Panc1 (cell line): ENCODE results near the gene SGCE.

ENCODE experiments used
- POLR2AphosphoS5 ChIP-seq: IDR thresholded peaks from 2 replicates; pipeline ENCODE4 v1.6.1; 2012; ENCODE audit warnings: mild to moderate bottlenecking, low read depth, low read length, moderate library complexity
- REST ChIP-seq, 2 experiments: IDR thresholded peaks; 2 replicates each; pipeline ENCODE4 v1.6.1; 2011 to 2012; ENCODE audit warnings: low read depth in 2 of 2, control low read depth in 1 of 2, low read length in 1 of 2, mild to moderate bottlenecking in 1 of 2, moderate library complexity in 1 of 2; ENCODE audit not compliant: insufficient read depth in 1 of 2
- TF ChIP-seq, protein P1 (sequence below): fragments of 450-650 bp; IDR thresholded peaks from 2 replicates; pipeline ENCODE4 v1.5.1; 2017; ENCODE audit warnings: mild to moderate bottlenecking

DNA sequence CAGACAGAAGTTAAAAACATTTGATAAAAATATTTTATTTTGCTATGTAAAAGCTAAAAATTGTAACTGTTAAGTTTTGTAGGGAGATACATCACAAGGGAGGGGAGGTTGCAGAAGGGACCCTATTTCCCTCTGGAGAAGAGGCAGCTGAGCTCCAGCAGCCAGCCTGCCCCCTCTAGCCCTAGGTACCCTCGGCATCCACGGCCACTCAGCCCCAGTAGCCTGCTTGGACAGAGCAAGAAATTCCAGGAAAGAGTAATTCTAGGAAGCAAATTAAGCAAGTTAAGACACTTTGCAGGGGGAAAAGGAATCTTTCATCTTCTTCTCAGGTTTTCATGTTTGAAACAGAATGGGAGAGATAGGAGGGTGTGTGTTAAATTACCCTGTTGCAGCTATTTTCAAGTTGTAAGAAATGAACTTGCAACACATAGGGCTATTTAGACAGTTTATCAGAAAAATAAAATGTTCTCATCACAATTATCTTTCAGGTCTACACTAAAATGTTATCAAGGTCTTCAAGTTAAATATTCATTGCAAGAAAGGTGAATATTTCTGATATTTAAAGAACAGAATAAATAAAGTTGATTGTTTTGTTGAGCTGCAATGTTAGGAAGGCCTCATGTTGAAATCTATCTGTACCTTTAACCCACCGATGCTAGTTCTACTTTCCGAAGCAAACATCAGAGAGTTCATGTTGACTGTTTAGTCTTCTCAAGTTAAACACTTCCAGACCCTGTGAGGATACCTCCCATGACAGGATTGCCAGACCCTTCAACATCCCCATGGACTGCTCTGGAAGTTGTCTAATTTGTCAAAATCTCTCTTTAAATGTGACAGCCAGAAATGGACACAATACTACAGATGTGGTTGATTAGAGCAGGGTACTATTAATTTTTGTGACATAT lies 5.5 kb downstream of the SGCE start:
- TF ChIP-seq, protein P1, sequence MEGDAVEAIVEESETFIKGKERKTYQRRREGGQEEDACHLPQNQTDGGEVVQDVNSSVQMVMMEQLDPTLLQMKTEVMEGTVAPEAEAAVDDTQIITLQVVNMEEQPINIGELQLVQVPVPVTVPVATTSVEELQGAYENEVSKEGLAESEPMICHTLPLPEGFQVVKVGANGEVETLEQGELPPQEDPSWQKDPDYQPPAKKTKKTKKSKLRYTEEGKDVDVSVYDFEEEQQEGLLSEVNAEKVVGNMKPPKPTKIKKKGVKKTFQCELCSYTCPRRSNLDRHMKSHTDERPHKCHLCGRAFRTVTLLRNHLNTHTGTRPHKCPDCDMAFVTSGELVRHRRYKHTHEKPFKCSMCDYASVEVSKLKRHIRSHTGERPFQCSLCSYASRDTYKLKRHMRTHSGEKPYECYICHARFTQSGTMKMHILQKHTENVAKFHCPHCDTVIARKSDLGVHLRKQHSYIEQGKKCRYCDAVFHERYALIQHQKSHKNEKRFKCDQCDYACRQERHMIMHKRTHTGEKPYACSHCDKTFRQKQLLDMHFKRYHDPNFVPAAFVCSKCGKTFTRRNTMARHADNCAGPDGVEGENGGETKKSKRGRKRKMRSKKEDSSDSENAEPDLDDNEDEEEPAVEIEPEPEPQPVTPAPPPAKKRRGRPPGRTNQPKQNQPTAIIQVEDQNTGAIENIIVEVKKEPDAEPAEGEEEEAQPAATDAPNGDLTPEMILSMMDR, result no peak
- no peak for TF ChIP-seq POLR2AphosphoS5
- TF ChIP-seq REST (IDR thresholded peaks at IDR 0.05; ENCODE audit: insufficient read depth in 1 of 2, low read depth in 2 of 2, low read length in 1 of 2), result no peak
